ENCODE data around the gene CCDC188. TPM values are rescaled to one million over a fixed set of nuclear protein-coding genes. Genes with fewer than 3 reads are reported as not detected.

CCDC188 gene
- total RNA-seq, 1 experiment from 2014 or later: not detected

- Histone ChIP-seq H3K4me3 (ENCODE audit: low read depth in 2 of 2, low read length in 2 of 2) (no peak overlapping the region), H3K9me3 (ENCODE audit: control insufficient read depth, insufficient read depth, low read depth, low read length) (no peaks in the 10 kb centered on the region), H3K27ac (ENCODE audit: low read length) (no peak overlapping the region), H3K4me1 (ENCODE audit: control insufficient read depth, insufficient read depth, low read length) (no peaks in the 10 kb centered on the region), H3K36me3 (ENCODE audit: control insufficient read depth, insufficient read depth, low read length) (no peaks in the 10 kb centered on the region; the same call in 1 of the 2 replicates), H3K27me3 (ENCODE audit: control insufficient read depth, insufficient read depth, low read length) (no peaks in the 10 kb centered on the region)
- intact Hi-C loops (cut with micrococcal nuclease; ENCODE audit: unreplicated experiment): no loop called here
- no peak for TF ChIP-seq SIN3A (IDR thresholded peaks at IDR 0.05; ENCODE audit: borderline replicate concordance, insufficient read depth, low read depth, low read length)
- no peak for TF ChIP-seq TCF7L2 (IDR thresholded peaks at IDR 0.05; ENCODE audit: low read depth, low read length)
- TF ChIP-seq, protein P1, sequence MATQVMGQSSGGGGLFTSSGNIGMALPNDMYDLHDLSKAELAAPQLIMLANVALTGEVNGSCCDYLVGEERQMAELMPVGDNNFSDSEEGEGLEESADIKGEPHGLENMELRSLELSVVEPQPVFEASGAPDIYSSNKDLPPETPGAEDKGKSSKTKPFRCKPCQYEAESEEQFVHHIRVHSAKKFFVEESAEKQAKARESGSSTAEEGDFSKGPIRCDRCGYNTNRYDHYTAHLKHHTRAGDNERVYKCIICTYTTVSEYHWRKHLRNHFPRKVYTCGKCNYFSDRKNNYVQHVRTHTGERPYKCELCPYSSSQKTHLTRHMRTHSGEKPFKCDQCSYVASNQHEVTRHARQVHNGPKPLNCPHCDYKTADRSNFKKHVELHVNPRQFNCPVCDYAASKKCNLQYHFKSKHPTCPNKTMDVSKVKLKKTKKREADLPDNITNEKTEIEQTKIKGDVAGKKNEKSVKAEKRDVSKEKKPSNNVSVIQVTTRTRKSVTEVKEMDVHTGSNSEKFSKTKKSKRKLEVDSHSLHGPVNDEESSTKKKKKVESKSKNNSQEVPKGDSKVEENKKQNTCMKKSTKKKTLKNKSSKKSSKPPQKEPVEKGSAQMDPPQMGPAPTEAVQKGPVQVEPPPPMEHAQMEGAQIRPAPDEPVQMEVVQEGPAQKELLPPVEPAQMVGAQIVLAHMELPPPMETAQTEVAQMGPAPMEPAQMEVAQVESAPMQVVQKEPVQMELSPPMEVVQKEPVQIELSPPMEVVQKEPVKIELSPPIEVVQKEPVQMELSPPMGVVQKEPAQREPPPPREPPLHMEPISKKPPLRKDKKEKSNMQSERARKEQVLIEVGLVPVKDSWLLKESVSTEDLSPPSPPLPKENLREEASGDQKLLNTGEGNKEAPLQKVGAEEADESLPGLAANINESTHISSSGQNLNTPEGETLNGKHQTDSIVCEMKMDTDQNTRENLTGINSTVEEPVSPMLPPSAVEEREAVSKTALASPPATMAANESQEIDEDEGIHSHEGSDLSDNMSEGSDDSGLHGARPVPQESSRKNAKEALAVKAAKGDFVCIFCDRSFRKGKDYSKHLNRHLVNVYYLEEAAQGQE (IDR thresholded peaks at IDR 0.05; ENCODE audit: insufficient read depth in 1 of 2, low read depth in 2 of 2, low read length in 1 of 2): no peak
- TF ChIP-seq POLR2AphosphoS5 (IDR thresholded peaks at IDR 0.05; ENCODE audit: low read depth, low read length): no peak
- TF ChIP-seq, protein P2, sequence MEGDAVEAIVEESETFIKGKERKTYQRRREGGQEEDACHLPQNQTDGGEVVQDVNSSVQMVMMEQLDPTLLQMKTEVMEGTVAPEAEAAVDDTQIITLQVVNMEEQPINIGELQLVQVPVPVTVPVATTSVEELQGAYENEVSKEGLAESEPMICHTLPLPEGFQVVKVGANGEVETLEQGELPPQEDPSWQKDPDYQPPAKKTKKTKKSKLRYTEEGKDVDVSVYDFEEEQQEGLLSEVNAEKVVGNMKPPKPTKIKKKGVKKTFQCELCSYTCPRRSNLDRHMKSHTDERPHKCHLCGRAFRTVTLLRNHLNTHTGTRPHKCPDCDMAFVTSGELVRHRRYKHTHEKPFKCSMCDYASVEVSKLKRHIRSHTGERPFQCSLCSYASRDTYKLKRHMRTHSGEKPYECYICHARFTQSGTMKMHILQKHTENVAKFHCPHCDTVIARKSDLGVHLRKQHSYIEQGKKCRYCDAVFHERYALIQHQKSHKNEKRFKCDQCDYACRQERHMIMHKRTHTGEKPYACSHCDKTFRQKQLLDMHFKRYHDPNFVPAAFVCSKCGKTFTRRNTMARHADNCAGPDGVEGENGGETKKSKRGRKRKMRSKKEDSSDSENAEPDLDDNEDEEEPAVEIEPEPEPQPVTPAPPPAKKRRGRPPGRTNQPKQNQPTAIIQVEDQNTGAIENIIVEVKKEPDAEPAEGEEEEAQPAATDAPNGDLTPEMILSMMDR (IDR thresholded peaks at IDR 0.05): no peak
- no TSS peak for BruUV-seq (replicated peaks)
- ChIA-PET POLR2A (no interaction called here), CTCF (no interaction called here)
- in situ Hi-C loops (cut with HindIII; ENCODE audit: low pct_unique_long_range_greater_than_20kb, low sequenced_read_pairs): no loop called here
- ATAC-seq (no peak), DNase-seq (ENCODE audit: low read depth, low spot score) (no peak)
These were observed 13.7 kb downstream of the CCDC188 start for GRCh38 chr22:20137113-20137512.

- no peak overlapping the region for H3K27ac ChIP-seq (ENCODE audit: low read length)
- no peak for DNase-seq (ENCODE audit: low read depth, low spot score)
- H3K27me3 ChIP-seq (ENCODE audit: control insufficient read depth, insufficient read depth, low read length): no peaks in the 10 kb centered on the region
- in situ Hi-C loops (cut with HindIII; ENCODE audit: low pct_unique_long_range_greater_than_20kb, low sequenced_read_pairs): no loop called here
- ChIA-PET CTCF (no interaction called here), POLR2A (no interaction called here)
- H3K36me3 ChIP-seq (ENCODE audit: control insufficient read depth, insufficient read depth, low read length): peaks cover 2% of the 10 kb centered on the region; the same call in 1 of the 2 replicates
- TF ChIP-seq POLR2AphosphoS5 (IDR thresholded peaks at IDR 0.05; ENCODE audit: low read depth, low read length) (no peak), SIN3A (IDR thresholded peaks at IDR 0.05; ENCODE audit: borderline replicate concordance, insufficient read depth, low read depth, low read length) (no peak), TCF7L2 (IDR thresholded peaks at IDR 0.05; ENCODE audit: low read depth, low read length) (no peak)
- TF ChIP-seq, protein P1 (IDR thresholded peaks at IDR 0.05; ENCODE audit: insufficient read depth in 1 of 2, low read depth in 2 of 2, low read length in 1 of 2): no peak
- TF ChIP-seq, protein P2 (IDR thresholded peaks at IDR 0.05): no peak
- H3K4me3 ChIP-seq (ENCODE audit: low read depth in 2 of 2, low read length in 2 of 2): no peak overlapping the region
- no TSS peak for BruUV-seq (replicated peaks)
- H3K9me3 ChIP-seq (ENCODE audit: control insufficient read depth, insufficient read depth, low read depth, low read length): no peaks in the 10 kb centered on the region
- ATAC-seq: no peak
- no peaks in the 10 kb centered on the region for H3K4me1 ChIP-seq (ENCODE audit: control insufficient read depth, insufficient read depth, low read length)
- intact Hi-C loops (cut with micrococcal nuclease; ENCODE audit: unreplicated experiment): no loop called here
These were observed 14.3 kb downstream of the CCDC188 start for GRCh38 chr22:20136603-20136873.
